ENCODE results near the gene SPEG.

Gene SPEG

DNA sequence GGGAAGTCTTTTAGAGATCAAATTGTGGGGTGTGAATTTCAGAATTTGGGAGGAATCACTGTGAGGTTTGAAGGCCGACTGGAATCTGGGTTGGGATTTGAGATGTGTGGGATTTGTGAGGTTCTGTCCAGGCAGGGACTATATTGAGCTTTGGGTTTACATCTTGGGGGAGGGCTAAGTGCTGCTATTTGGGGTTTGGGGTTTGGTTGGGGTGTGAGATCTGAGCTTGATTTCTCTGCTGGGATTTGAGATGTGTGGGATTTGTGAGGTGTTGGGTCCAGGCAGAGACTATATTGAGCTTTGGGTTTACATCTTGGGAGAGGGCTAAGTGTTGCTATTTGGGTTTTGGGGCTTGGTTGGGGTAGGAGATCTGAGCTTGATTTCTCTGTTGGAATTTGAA, 64.9 kb downstream of the SPEG start:
- DNase-seq: no peak

DNA sequence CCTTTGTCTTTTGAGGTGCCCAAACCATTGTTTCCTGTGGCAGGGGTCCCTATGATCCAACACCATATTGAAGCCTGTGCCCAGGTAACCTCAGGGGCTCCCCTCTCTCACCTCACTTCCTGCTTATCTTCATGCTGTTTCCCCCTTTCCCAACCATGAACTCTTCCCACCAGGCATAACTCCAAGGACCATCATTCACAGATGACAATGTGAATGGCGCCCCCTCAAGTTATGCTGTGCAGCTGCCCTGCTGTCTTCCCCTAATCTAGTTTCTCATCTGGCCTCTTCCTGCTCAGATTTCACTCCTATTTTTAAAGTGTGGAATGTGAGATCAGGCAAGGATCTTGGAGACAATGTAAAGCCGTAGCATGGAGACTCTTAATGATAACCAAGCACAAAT, 65.5 kb downstream of the SPEG start:
- no peak for DNase-seq

DNA sequence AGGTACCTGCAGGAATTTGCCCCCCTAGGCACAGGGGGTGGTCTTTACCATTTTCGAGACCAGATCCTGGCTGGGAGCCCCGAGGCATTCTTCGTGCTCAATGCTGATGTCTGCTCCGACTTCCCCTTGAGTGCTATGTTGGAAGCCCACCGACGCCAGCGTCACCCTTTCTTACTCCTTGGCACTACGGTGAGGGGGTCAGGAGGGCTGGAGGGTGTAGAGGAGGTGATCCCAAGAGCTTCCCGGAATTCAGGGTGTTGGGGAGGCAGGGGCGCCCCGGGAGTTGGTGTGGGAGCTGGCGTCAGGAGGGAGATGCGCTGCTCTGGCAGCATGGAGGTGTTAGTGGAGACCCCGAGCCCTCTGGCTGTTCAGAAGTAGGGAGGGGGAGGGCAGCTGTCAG, 67.2 kb downstream of the SPEG start:
- DNase-seq: no peak

DNA sequence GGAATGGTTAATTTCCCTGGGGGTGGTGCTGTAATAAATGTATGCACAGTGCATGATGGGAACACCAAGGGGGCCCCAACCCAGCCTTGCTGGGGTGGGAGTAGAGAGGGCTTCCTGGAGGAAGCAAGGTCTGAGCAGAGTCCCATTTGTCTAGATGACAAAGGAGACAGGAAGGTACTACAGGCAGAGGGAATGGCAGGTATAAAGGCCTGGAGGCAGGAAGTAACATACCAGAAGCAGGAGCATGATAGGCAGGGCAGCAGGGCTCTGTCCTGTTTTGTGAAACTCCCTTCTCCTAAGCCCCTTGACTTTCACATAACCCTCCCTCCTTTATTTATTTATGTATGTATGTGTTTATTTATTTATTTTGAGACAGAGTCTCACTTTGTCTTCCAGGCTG, 68.0 kb downstream of the SPEG start:
- DNase-seq: no peak

DNA sequence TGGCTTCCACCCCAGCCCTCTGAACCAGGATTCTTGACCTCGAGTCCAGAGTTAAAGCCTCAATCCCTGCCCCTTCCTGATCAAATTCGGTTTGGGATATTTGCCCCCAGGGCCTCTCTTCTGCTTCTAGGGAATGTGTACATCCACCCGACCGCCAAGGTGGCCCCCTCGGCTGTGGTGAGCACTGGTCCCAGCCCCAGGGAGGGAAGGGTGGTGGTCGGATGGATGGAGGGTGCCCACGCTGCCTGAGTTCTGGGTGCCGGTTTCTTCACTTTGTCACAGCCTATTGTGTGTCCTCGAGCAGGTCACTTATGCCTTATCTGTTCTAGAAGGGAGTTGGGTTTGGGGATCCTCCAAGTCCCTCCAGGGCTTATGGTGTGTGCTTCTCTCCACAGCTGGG, 70.9 kb downstream of the SPEG start:
- DNase-seq: no peak

DNA sequence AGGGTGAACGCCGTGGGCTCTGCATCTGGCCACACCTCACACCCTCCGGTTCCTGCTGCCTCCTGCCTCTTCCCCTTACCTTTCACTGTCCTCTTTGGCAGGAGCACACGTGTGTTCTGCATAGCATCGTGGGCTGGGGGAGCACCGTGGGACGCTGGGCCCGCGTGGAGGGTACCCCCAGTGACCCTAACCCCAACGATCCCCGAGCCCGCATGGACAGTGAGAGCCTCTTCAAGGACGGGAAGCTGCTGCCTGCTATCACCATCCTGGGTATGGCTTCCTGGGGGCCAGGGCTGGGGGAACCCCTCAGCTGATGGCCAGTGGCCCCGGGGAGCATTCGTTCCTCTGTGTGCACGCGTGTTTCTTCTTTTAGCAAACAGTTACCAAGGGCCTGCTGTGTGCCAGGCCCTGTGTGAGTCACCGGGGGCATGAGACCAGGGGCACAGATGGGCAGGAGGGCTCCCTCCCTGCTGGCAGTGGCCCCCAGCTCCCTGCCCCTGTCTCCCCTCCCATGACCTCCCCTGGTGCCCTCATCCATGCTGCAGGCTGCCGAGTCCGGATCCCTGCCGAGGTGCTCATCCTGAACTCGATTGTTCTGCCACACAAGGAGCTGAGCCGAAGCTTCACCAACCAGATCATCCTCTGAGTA, 71.6 kb downstream of the SPEG start:
- DNase-seq: no peak

DNA sequence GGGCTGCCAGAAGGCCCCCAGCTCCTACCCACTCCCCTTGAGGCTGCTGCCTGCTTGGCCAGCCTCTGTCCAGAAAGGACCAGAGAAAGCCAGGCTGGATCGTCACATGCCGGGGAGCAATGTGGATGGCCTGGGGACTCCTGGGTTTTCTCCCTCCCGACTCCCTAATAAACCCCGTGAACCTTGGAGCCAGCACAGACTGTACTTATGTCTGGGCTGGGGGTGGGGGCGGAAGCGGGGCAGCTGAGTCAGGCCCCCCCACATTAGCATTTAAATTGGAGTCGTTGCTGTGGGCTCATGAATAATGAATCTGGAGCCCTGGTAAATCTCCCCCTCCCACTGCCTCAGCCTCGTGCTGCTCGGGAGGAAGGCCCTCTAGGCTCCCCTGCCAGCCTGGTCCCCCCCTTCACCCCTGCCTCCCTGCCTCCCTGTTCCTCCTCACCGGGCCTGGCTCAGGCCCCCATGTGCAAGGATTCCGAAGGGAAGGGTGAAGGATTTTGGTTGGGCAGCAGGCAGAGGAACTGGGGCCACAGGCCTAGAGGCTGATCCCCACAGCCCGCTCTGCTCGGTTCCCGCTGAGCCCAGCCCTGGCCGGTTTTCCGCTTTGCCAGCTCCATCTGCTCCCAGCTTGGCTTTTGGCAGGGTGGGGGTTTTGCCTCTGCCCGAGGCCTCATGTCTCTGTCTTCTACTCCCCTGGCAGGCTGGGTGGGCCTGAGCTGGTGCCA, 72.3 kb downstream of the SPEG start:
- no peak for DNase-seq

DNA sequence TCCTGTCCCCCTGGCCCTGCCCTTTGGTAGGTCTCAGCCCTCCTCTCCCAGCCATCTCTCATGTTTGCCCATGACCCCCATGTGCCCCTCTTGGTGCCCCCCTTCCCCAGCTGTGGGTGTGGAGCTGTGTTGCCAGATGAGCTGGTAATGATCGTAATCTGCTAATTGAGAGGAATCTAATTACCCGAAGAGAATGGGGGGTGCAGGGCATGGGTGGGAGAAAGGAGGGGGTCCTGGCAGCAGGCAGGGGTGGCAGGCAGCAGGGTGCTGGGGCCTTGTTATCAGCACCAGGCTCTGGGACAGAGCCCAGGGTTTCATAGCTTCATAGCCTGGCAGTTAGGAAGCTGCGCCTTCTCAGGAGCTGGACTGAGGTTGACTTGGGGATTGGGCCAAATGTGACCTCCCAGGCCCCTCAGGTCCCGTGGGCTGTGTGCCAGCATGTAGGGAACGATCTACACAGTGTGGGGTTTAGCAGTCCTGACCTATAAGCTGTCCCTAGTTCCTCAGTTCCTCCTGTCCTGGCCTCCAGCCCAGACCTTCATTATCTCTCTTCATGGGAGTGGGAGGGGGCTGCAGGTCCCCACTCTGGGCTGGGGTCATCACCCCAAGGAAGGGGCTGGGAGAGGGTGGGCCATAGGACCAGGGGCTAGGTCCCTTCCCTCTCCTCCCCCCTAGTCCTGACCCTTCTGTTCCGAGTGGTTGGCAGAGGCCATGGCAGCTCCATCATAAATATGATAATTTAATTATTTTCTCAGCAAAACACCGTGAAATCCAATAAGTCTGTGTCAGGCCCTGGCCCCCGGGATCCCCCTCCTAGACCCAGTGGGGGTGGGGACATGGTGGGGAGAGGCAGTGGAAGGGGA, 73.2 kb downstream of the SPEG start:
- no peak for DNase-seq

DNA sequence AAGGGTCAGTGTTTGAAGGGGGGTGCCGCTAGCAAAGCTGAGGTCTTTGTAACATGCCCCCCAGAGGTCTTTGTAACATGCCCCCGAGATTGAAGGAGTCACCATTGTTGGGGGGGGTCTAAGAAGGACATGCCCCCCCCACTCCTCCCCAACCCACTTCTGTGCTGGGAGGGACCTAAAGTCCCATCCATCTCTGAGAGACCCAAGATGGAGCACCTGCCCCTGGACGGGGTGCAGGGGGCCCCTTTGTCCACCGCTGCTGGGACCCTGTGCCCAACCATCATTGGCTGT, 73.7 kb downstream of the SPEG start:
- DNase-seq: no peak

DNA sequence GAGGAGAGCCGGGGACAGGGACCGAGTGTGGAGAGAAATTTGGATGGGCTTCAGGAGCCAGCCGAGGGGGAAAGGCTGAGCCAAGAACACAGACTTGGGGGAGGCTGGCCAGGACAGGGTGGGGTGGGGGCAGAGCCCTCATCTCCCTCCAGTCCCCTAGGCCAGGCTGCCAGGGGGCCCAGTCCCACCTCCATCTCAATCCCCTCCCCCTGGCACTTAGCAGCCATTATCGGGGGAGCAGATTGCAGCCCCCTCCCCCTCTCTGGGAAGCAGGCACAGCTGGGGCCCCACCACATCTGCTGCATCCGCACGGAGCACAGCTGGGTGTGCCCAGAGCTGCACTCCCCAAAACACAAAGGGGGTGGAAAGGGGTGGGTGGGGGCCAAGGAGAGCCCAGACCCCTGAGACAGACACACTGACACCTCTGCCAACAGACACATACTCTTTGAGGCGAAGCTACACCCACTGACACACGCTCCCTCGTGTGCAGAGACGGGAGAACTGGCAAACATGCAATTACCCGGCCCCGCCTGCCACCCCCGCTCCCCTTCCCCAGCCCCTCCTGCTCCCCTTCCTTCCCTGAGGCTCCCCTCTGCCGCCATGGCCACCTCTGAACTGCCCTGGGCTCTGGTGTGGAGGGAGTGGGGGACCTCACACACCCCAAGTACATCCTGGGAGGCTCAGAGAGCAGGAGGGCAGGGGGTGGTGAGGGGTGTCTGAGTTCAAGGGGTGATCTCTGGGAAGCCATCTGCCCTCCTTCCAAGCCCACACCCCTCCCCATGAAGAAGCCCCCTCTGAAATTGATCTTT, 74.5 kb downstream of the SPEG start:
- DNase-seq: no peak

DNA sequence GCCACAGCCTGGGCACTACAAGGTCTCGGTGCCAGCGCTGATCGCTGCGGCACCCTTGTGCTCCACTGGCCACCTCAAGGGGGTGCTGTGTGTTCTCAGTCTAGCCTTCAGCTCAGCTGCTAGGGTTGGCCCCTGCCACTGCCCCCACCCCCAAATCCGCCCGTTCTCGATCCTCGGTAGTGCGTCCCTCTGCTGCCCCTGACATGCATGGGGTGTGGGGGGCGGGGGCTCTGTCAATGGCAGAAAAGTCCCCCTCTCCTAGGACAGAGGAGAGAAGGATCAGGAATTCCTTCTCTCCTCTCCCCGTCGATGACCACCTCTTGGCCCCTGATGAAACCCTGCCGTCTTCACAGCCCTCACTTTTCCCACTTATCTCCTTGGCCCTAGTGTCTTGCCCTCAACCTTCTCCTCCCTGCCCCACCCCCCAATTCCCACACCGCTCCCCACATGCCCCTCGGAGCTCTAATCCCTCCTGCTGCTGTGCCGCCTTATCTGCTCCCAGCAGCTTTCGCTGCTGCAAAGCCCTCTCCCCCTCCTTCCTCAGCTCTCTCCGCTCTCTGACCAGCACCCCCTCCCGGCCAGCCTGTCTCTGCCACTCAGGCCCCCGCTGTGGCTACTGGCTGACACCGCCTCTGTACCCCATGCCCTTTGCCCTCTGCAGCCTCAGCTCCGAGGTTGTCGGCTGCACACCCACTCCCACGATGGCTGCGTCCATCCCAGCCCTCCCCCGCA, 75.3 kb downstream of the SPEG start:
- peak; percentile 41 for DNase-seq

DNA sequence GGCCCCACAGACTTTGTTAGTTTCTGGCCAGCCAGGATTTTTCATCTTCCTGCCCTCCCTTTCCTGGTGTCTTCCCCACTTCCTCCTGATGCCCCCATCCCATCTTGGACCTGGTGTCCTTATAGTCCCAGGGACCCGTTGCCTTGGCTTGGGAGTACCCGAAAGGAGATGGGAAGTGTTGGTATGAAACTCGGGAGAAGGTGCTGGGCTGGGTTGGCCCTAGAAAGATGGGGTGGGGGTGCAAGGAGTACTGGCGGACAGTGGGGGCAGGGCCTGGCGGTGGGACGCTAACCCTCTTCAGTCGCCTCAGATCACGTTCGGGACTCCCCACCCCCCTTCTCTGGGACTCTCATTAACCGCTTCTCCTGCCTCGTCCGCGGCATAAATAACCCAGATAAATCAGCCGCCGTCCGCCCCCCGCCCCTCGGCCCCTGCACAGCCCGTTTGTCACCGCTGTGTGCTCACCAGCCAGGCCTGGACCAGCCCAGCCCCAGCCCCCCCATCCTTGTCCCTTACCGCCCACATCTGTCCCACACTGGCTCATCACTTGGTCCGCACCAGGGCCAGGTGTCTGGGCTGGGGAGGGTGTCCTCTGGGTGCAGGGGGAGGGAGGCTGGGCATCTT, 76.0 kb downstream of the SPEG start:
- no peak for DNase-seq

DNA sequence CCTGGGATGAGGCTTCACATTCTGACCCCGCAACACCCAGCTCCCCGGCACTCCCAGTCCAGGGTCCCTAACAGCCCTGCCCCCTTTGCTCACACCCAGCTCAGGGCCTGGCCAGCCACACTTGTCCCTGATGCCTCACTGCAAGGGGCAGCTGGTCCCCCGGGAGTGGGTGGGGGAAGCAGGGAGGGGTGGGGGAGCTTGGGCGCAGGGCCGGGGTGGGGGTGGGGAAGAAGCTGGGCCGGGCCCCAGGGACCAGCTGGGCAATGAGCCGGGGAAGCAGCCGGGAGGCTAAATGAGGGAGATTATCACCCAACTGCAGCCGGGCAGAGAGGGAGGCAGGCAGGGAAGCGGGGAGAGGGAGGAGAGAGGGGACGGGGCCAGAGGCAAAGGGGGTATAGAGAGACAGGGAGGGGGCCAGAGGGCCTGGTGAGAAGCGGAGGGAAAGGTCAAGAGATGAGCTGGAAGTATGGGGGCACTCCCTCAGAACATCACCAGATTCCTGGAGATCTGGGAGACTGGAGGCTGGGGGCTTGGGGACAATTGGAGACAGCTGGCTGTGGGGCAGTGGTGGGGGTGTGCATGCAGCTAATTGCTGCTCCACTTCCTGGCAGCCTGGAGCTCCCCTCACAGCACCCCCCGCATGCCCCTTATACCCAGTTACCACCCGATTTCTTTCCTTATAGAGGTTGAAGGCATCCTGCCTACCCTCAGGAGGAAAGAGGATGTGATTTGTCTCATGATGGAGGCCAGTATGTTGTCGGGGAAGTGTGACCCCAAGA, 77.1 kb downstream of the SPEG start:
- no peak for DNase-seq

DNA sequence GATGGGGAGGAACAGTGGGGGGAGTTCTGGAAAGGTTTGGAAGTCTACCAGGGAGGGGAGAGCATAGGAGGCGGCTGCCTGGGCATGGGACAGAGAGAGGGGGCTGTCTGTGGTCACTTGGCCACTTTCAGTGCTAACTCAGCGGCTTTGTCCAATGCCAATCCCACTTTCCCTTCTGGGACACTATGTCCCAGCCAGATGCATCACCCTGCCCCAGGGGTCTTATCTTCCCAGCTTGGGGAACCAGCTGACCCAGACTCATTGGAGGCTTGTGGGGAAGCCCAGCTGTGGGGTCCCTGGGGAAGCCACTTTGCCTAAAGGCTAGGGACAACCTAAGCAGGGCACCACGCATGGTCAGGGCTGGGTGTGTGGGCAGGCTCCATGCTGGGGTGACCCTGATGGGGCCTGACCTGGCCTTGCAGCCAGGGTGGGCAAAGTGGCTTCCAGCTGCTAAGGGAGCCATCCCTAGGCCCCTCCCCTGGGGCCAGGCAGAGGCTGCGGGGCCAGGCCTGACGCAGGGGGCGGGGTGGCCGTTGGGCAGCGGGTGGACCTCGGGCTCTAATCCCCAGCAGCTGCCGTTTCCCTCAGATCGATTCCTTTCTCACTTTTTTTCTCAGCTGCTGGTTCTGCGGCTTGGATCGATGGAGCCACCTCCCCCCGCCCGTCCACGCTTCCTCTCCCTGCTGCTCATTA, 78.0 kb downstream of the SPEG start:
- DNase-seq: no peak

DNA sequence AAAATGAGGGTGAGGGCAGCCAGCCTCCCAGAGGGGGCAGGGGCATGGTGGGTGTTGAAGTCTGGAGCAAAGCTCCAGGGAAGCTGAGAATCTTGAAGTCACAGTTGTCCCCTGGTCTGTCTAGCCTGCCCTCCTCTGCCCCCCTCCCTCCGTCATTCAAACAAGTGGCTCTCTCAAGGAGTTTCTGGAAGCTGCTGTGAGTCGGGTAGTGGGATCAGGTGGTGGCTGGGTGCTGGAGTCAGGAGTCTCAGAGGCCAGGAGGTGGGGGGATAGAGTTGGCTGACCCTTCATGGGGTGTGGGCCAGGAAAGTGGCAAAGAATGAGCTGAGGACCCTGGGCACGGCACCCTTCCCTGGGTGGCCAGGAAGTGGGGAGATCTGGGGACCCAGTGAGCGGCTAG, 79.1 kb downstream of the SPEG start:
- DNase-seq: no peak

DNA sequence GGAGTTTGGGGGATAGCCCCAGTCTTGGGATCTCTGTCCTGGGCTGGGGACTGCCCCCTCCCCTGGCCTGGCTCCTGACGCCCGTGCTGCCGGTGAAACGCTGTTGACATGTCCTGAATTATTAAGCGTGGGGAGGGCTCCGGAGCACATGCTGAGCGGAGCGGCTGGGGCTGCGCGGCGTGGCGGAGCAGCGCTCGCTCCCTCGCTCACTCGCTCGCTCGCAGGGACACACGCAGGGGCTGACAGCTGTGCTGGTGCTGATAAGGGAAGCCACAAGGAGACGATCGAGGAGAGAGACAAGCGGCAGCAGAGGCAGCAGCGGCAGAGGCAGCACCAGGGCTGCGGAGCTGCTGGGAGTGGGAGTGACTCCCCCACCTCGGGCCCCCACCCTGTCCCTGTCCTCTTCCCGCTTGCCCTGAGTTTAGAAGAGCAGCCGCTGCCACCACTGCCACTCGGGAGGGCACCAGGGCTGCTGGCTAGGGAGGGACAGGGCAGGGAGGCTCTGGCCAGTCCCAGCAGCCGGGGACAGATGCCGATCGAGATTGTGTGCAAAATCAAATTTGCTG, 79.6 kb downstream of the SPEG start, which contains the start of gene ASIC4:
ASIC4 (plus strand) TSS at position 287 of the 566 bp plus-strand sequence; CDS start at position 530, 243 bp downstream.
- no peak for DNase-seq

DNA sequence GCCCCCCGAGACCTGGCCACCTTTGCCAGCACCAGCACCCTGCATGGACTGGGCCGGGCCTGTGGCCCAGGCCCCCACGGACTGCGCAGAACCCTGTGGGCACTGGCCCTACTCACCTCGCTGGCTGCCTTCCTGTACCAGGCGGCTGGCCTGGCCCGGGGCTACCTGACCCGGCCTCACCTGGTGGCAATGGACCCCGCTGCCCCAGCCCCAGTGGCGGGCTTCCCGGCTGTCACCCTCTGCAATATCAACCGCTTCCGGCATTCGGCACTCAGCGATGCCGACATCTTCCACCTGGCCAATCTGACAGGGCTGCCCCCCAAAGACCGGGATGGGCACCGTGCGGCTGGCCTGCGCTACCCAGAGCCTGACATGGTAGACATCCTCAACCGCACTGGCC, 80.2 kb downstream of the SPEG start:
- no peak for DNase-seq

DNA sequence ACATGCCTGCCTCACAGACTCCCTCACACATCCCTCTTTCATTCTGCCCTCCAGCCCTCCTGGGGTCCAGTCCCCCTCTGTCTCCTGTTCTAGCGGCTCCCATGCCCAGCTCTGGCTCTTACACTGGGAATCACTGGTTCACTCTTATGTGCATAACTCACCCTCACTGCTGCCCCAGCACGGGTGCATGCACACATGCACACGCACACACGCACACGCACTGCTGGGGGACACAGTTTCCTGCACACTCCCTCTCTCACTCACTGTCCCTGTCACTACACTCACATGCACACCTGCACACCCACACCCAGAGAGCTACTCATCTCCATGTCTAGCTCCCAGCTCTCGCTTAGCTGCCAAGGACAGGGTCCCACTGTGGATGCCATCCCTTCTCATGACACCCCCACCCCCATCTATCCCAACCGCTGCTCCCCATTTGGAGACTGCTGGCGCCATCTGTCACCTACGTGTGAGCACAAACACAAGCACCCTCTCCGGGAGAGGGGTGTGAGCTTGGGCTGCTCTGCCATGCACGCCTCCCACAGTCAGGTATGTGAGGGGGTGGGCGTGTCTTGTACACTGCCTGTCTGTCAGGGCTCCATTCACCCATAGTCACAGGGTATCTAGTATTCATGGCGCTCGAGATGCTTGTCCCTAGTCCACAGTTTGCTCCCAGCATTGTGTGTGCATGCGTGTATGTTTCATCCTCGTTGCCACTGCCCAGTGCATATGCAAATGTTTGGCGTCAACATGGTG, 81.4 kb downstream of the SPEG start:
- no peak for DNase-seq

DNA sequence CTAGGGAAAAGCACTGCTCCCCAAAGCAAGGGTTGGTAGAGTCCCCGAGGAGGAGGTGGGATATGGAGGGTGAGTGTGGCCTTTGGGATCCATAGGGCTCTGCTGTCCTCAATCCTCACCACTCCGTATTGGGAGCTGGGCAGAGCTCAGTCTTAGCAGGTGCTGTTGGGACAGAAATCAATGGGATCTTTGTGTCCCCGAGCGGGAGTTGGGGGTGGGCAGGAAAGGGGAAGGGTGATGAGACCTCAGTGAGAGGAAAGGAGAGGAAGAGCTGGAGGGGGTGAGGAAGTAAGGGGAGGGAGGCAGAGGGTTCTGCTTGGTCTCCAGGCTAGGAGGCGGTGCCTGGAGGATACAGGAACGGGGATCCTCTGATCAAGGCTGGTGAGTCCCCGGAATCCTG, 82.2 kb downstream of the SPEG start:
- no peak for DNase-seq
